ENCODE results near the gene ATP2A3.

The ATP2A3 gene

GRCh38 chr17:3889325-3890012 lies 74.8 kb downstream of the ATP2A3 start:
- no peak for TF ChIP-seq GATA3 (IDR thresholded peaks at IDR 0.05; ENCODE audit: low read depth, low read length)
- TF ChIP-seq GATA2 (IDR thresholded peaks at IDR 0.05; ENCODE audit: low read depth, low read length): no peak

DNA sequence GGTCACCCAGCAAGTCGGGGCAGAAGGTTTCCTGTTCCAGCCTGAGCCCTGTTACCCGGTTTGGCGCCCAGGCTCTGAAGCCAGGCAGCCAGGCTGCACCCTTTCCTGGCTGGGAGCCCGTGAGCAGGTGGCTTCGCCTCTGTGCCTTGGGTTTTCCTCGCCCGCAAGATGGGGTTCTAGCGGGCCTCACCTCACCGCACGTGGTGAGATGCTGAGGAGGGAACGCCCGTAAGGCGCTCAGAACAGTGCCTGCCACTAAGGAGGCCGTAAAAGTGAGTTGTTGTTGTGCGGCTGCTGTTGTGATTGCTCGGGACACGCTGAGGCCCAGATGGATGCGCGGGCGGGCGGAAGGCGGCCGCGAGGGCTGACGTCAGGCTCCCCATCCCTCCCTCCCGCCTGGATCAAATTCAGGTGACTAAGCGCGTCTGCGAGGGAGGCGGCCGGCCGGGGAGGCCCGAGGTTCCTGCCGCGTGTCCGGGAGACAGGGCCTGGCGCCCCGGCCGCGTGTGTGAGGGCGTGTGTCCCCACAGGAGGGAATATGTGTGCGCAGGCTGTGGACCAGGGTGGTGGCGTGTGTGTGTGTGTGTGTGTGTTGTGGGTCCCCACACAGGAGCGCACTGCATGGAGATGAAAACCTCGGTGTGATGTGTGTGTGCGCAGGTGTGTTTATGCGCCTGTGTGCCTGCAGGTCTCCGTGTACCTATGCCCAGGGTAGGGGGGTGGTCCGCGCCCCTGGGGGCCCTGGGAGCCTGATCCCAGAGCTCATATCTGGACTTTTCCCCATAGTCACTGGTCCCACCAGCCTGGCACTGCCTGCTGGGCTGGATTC lies 75.7 kb downstream of the ATP2A3 start:
- no peak for TF ChIP-seq GATA2 (IDR thresholded peaks at IDR 0.05; ENCODE audit: low read depth, low read length)
- TF ChIP-seq GATA3 (IDR thresholded peaks at IDR 0.05; ENCODE audit: low read depth, low read length): no peak

- TF ChIP-seq GATA3 (IDR thresholded peaks at IDR 0.05; ENCODE audit: low read depth, low read length): no peak
- TF ChIP-seq GATA2 (IDR thresholded peaks at IDR 0.05; ENCODE audit: low read depth, low read length): no peak
Observed at GRCh38 chr17:3887804-3888203, 76.4 kb downstream of the ATP2A3 start.

DNA sequence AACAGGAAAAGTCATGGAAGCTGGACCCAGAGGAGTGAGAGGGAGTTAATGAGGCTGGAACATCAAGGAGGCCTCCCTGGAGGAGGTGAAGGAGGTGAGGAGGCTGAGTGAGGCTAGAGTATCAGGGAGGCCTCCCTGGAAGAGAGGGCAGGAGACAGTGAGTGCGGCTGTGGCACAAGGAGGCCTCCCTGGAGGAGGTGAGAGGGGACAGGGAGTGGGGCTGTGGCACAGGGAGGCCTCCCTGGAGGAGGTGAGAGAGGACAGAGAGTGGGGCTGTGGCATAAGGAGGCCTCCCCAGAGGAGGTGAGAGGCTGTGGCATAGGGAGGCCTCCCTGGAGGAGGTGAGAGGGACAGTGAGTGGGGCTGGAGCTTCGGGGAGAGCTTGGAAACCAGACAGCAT lies 76.8 kb downstream of the ATP2A3 start:
- TF ChIP-seq GATA2 (IDR thresholded peaks at IDR 0.05; ENCODE audit: low read depth, low read length) (no peak), GATA3 (IDR thresholded peaks at IDR 0.05; ENCODE audit: low read depth, low read length) (no peak)

- TF ChIP-seq GATA3 (IDR thresholded peaks at IDR 0.05; ENCODE audit: low read depth, low read length) (no peak), GATA2 (IDR thresholded peaks at IDR 0.05; ENCODE audit: low read depth, low read length) (no peak)
Observed at GRCh38 chr17:3886776-3887175, 77.5 kb downstream of the ATP2A3 start.

- no peak for TF ChIP-seq GATA3 (IDR thresholded peaks at IDR 0.05; ENCODE audit: low read depth, low read length)
- TF ChIP-seq GATA2 (IDR thresholded peaks at IDR 0.05; ENCODE audit: low read depth, low read length): no peak
Observed at GRCh38 chr17:3885970-3886369, 78.3 kb downstream of the ATP2A3 start.

- TF ChIP-seq GATA2 (IDR thresholded peaks at IDR 0.05; ENCODE audit: low read depth, low read length) (no peak), GATA3 (IDR thresholded peaks at IDR 0.05; ENCODE audit: low read depth, low read length) (no peak)
Observed at GRCh38 chr17:3885271-3885670, 79.0 kb downstream of the ATP2A3 start.

- TF ChIP-seq GATA2 (IDR thresholded peaks at IDR 0.05; ENCODE audit: low read depth, low read length) (no peak), GATA3 (IDR thresholded peaks at IDR 0.05; ENCODE audit: low read depth, low read length) (no peak)
Observed at GRCh38 chr17:3884188-3884587, 80.0 kb downstream of the ATP2A3 start.

- TF ChIP-seq GATA2 (IDR thresholded peaks at IDR 0.05; ENCODE audit: low read depth, low read length): no peak
- no peak for TF ChIP-seq GATA3 (IDR thresholded peaks at IDR 0.05; ENCODE audit: low read depth, low read length)
Observed at GRCh38 chr17:3882276-3882675, 82.0 kb downstream of the ATP2A3 start.

DNA sequence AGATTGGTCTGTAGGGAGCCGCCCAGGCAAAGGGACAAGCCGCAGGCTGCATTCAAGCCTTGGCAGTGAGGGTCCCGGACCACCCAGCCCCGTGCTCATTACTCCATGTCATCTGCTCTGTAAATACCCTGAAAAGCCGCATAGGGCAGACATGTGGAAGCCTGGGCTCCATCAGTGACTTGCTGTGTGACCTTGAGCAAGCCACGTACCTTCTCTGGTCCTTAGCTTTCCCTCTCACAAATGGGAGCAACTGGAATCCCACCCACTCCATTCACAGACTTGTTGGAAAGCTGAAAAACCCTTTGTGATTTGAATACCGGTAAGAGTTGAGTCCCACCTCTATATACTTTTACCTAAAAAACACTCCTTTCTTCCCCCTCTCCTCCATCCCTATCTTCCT lies 83.3 kb downstream of the ATP2A3 start:
- TF ChIP-seq GATA2 (IDR thresholded peaks at IDR 0.05; ENCODE audit: low read depth, low read length) (no peak), GATA3 (IDR thresholded peaks at IDR 0.05; ENCODE audit: low read depth, low read length) (no peak)

- TF ChIP-seq GATA2 (IDR thresholded peaks at IDR 0.05; ENCODE audit: low read depth, low read length) (no peak), GATA3 (IDR thresholded peaks at IDR 0.05; ENCODE audit: low read depth, low read length) (no peak)
Observed at GRCh38 chr17:3879591-3880417, 84.4 kb downstream of the ATP2A3 start.

DNA sequence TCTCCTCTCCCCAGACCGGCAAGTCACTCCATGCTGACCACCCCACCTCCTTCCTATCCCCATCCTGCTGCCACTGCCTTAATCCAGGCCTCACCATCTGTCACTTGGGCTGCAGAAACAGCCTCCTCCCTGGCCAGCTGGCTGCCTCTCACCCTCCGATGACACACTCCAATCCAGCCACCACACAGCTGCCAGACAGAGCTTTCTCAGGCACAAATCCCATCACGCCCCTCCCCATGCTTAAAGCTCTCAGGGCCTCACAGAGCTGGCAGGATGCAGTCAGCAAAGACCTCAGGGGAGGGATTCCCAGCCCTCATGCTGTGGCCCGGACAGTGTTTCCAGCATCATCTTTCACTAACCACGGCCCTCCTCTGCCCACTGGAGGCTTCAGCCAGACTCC lies 85.1 kb downstream of the ATP2A3 start:
- TF ChIP-seq GATA2 (IDR thresholded peaks at IDR 0.05; ENCODE audit: low read depth, low read length) (no peak), GATA3 (IDR thresholded peaks at IDR 0.05; ENCODE audit: low read depth, low read length) (no peak)

DNA sequence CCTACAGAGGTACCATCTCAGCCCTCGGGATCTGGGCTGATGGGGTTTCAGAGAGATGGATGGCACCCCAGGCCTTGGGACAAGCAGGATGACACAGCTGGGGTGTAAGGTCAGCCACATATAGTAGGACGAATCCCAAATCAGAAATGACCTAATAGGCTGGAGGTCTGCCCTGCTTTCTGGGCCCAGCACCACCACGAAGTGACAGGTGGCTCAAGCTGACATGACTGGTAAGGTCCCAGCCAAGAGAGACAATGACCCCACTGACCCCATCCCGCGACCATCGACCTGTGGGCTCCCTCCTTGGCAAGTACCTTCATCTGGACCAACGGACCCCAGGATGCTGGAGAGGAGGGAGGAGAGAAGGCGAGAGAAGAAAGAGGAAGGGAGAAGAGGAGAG lies 87.0 kb downstream of the ATP2A3 start:
- TF ChIP-seq GATA3 (IDR thresholded peaks at IDR 0.05; ENCODE audit: low read depth, low read length) (no peak), GATA2 (IDR thresholded peaks at IDR 0.05; ENCODE audit: low read depth, low read length) (no peak)

- no peak for TF ChIP-seq GATA3 (IDR thresholded peaks at IDR 0.05; ENCODE audit: low read depth, low read length)
- TF ChIP-seq GATA2 (IDR thresholded peaks at IDR 0.05; ENCODE audit: low read depth, low read length): no peak
Observed at GRCh38 chr17:3875317-3875716, 88.9 kb downstream of the ATP2A3 start.
